GM06990 (cell line): ENCODE measurements around the gene KAT5.

Experiments
- DNase-seq: peaks from one replicate; pipeline ENCODE4 v3.0.0-alpha.2; 2011; ENCODE audit not compliant: insufficient read length; ENCODE audit errors: extremely low read depth
- H3K27me3 ChIP-seq: replicated peaks from 2 replicates; pipeline ENCODE4 v1.6.0; 2011; ENCODE audit warnings: low read length; ENCODE audit not compliant: control insufficient read depth, insufficient read depth
- H3K36me3 ChIP-seq: 2 replicates; pipeline ENCODE4 v1.5.1; 2011; ENCODE audit warnings: low read length; ENCODE audit not compliant: control insufficient read depth, insufficient read depth
- H3K4me3 ChIP-seq: replicated peaks from 2 replicates; pipeline ENCODE4 v1.5.1; 2011; ENCODE audit warnings: low read depth, mild to moderate bottlenecking, control low read depth, low read length
- CTCF ChIP-seq: IDR thresholded peaks from 2 replicates; pipeline ENCODE4 v1.5.1; 2011; ENCODE audit warnings: low read length, control low read depth, mild to moderate bottlenecking, inconsistent platforms; ENCODE audit not compliant: insufficient read depth, poor library complexity, severe bottlenecking

The KAT5 gene

GRCh38 chr11:65711785-65712632 is at the start of gene KAT5:
Gene KAT5, plus strand, starts transcription at chr11:65712252. Its CDS starts 16 bp downstream, at chr11:65712268.
- H3K27me3 ChIP-seq = no peaks in the 10 kb centered on the region
- peak within 1 kb of the TSS; percentile 94 for H3K4me3 ChIP-seq
- H3K36me3 ChIP-seq = peaks cover 24% of the 10 kb centered on the region
- peak; percentile 99 for DNase-seq
- TF ChIP-seq CTCF = peak; percentile 99

- Histone ChIP-seq H3K4me3 (peak within 1 kb of the TSS; percentile 74), H3K36me3 (peaks cover 24% of the 10 kb centered on the region), H3K27me3 (no peaks in the 10 kb centered on the region)
- DNase-seq = peak; percentile 95
- no peak for TF ChIP-seq CTCF
Measured at GRCh38 chr11:65662799-65663638, 49.0 kb upstream of the KAT5 start, which contains the start of gene RELA. Gene RELA, minus strand, starts transcription at chr11:65662916. Its CDS starts 84 bp downstream, at chr11:65662832.

- H3K36me3 ChIP-seq = peaks cover 17% of the 10 kb centered on the region
- DNase-seq = no peak
- H3K27me3 ChIP-seq = no peaks in the 10 kb centered on the region
- no peak for TF ChIP-seq CTCF
- peak overlapping the region; percentile 74 for H3K4me3 ChIP-seq
Measured at GRCh38 chr11:65663639-65664200, 48.3 kb upstream of the KAT5 start.

GRCh38 chr11:65672180-65672860 is 39.7 kb upstream of the KAT5 start:
- no peaks in the 10 kb centered on the region for H3K27me3 ChIP-seq
- no peak for DNase-seq
- no peak for TF ChIP-seq CTCF
- H3K36me3 ChIP-seq = no peaks in the 10 kb centered on the region
- H3K4me3 ChIP-seq = no peak overlapping the region

GRCh38 chr11:65672982-65673381 is 39.1 kb upstream of the KAT5 start:
- no peak for TF ChIP-seq CTCF
- Histone ChIP-seq H3K36me3 (no peaks in the 10 kb centered on the region), H3K27me3 (no peaks in the 10 kb centered on the region), H3K4me3 (no peak overlapping the region)
- DNase-seq = no peak
